Uterus (tissue), 2 donors: ENCODE measurements around the gene RASAL2.

Source experiments
- POLR2A ChIP-seq, 2 donors: fragments of 450-650 bp; IDR thresholded peaks; one replicate each; pipeline ENCODE4 v1.6.1; 2016; ENCODE audit warnings: antibody characterized with exemption in 2 of 2, mild to moderate bottlenecking in 1 of 2, moderate library complexity in 1 of 2
- TF ChIP-seq, protein P1 (sequence below), 4 experiments: fragments of 200-600 bp in 2 of 4; fragments of 450-650 bp in 2 of 4; sonication (generic) in 2 of 4; IDR thresholded peaks; one replicate each; pipeline ENCODE4 v1.5.1; 2016 to 2019; ENCODE audit warnings: antibody characterized with exemption in 4 of 4, mild to moderate bottlenecking in 2 of 4, moderate library complexity in 1 of 4

DNA sequence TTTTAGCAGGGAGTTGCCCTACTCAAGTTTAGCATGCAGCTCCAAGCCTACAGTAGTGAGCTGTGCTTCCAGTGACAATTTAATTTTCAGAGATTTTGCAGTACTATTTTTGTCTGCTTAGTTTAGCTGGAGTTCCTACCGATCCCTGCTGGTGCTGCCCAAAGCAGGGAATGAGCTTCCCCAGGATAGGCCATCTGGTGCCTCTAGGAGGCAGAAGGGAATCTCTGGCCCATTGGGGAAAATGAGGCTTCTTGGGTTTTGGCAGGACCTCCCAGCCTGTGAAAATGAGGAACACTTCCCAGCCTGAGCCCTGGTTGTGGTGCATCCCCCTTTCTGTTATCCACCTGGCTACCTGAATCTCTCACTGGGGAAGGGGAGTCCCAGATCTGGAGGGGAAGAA is 149.2 kb downstream of the RASAL2 start:
- TF ChIP-seq, protein P1, sequence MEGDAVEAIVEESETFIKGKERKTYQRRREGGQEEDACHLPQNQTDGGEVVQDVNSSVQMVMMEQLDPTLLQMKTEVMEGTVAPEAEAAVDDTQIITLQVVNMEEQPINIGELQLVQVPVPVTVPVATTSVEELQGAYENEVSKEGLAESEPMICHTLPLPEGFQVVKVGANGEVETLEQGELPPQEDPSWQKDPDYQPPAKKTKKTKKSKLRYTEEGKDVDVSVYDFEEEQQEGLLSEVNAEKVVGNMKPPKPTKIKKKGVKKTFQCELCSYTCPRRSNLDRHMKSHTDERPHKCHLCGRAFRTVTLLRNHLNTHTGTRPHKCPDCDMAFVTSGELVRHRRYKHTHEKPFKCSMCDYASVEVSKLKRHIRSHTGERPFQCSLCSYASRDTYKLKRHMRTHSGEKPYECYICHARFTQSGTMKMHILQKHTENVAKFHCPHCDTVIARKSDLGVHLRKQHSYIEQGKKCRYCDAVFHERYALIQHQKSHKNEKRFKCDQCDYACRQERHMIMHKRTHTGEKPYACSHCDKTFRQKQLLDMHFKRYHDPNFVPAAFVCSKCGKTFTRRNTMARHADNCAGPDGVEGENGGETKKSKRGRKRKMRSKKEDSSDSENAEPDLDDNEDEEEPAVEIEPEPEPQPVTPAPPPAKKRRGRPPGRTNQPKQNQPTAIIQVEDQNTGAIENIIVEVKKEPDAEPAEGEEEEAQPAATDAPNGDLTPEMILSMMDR (IDR thresholded peaks at IDR 0.05): no peak
- TF ChIP-seq POLR2A (IDR thresholded peaks at IDR 0.05): no peak
